Erythroblast (primary cell): Measurements from ENCODE around the gene SFTA2.

Experiments
- GATA1 ChIP-seq: IDR thresholded peaks from 2 replicates; pipeline ENCODE4 v1.6.1; 2011; ENCODE audit warnings: low read depth, mild to moderate bottlenecking, control low read depth, low read length, moderate library complexity
- POLR2A ChIP-seq: IDR thresholded peaks from 2 replicates; pipeline ENCODE4 v1.6.1; 2011; ENCODE audit warnings: mild to moderate bottlenecking, low read length

- TF ChIP-seq POLR2A (no peak), GATA1 (no peak)
Observed at GRCh38 chr6:30886897-30887255, 45.1 kb downstream of the SFTA2 start.
